KMS-11 (cell line): Measurements from ENCODE around the gene SECISBP2L.

Experiments
- H2AFZ ChIP-seq: fragments of 200-600 bp; sonication (generic); 2 replicates; pipeline ENCODE4 v1.6.1; 2016; ENCODE audit warnings: antibody characterized with exemption, mixed run types, low read depth
- H3K27ac ChIP-seq: fragments of 200-600 bp; sonication (generic); 2 replicates; pipeline ENCODE4 v1.6.1; 2016; ENCODE audit warnings: mild to moderate bottlenecking, mixed run types
- H3K27me3 ChIP-seq: fragments of 200-600 bp; sonication (generic); 2 replicates; pipeline ENCODE4 v1.6.1; 2017; ENCODE audit warnings: mild to moderate bottlenecking, low read depth, mixed run types, moderate library complexity; ENCODE audit not compliant: insufficient read depth
- H3K36me3 ChIP-seq: fragments of 200-600 bp; sonication (generic); 2 replicates; pipeline ENCODE4 v1.6.1; 2017; ENCODE audit warnings: mild to moderate bottlenecking, mixed run types; ENCODE audit not compliant: insufficient read depth
- H3K4me1 ChIP-seq: fragments of 200-600 bp; sonication (generic); 2 replicates; pipeline ENCODE4 v1.6.1; 2016; ENCODE audit warnings: mild to moderate bottlenecking, low read depth, mixed run types; ENCODE audit not compliant: poor library complexity, severe bottlenecking
- H3K4me2 ChIP-seq: fragments of 200-600 bp; sonication (generic); 2 replicates; pipeline ENCODE4 v1.7.0; 2016; ENCODE audit warnings: mild to moderate bottlenecking, mixed run types
- H3K4me3 ChIP-seq: fragments of 200-600 bp; sonication (generic); IDR thresholded peaks from 2 replicates; pipeline ENCODE4 v1.6.1; 2017; ENCODE audit warnings: low read depth, low read length, mixed read lengths; ENCODE audit not compliant: insufficient read depth
- H3K79me2 ChIP-seq: fragments of 200-600 bp; sonication (generic); 2 replicates; pipeline ENCODE4 v1.6.1; 2016; ENCODE audit warnings: low read depth, mixed run types; ENCODE audit not compliant: insufficient read depth
- H3K9ac ChIP-seq: fragments of 200-600 bp; sonication (generic); 2 replicates; pipeline ENCODE4 v1.6.1; 2016; ENCODE audit warnings: mild to moderate bottlenecking, mixed run types
- H4K20me1 ChIP-seq: fragments of 200-600 bp; sonication (generic); 2 replicates; pipeline ENCODE4 v1.6.1; 2016; ENCODE audit warnings: mild to moderate bottlenecking, mixed run types; ENCODE audit not compliant: insufficient read depth
- TF ChIP-seq, protein P1 (sequence below): fragments of 200-600 bp; sonication (generic); conservative IDR thresholded peaks from 2 replicates; pipeline ENCODE4 v1.6.1; 2017; ENCODE audit warnings: low read depth, mild to moderate bottlenecking, antibody characterized with exemption, low read length, moderate library complexity, mixed read lengths

SECISBP2L gene

DNA sequence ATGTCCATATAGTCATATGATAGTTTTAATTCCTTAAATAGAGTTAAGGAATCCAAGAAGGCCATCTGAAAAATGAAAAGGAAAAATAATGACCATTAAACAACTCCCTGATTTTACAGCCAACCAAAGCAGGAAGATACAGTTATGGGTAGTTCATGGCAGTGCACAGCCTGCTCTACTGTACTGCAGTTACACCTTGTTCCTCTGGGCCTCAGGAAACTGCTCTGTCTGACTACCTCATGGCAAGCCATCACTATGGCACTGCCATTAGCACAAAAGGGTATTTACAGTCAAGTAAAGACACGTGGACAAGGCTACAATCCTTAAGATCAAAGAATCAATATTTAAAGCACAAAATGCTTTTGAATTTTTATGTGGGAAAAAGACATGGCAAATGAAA, 19.5 kb downstream of the SECISBP2L start:
- Histone ChIP-seq H3K27ac (no peak overlapping the region; the same call in 1 of the 2 replicates), H3K79me2 (no peaks in the 10 kb centered on the region), H3K9ac (no peak overlapping the region), H3K27me3 (no peaks in the 10 kb centered on the region), H3K4me2 (no peak overlapping the region), H4K20me1 (no peaks in the 10 kb centered on the region), H2AFZ (no peak overlapping the region), H3K4me1 (peaks cover 67% of the 10 kb centered on the region), H3K36me3 (no peaks in the 10 kb centered on the region), H3K4me3 (no peak overlapping the region)
- TF ChIP-seq, protein P1, sequence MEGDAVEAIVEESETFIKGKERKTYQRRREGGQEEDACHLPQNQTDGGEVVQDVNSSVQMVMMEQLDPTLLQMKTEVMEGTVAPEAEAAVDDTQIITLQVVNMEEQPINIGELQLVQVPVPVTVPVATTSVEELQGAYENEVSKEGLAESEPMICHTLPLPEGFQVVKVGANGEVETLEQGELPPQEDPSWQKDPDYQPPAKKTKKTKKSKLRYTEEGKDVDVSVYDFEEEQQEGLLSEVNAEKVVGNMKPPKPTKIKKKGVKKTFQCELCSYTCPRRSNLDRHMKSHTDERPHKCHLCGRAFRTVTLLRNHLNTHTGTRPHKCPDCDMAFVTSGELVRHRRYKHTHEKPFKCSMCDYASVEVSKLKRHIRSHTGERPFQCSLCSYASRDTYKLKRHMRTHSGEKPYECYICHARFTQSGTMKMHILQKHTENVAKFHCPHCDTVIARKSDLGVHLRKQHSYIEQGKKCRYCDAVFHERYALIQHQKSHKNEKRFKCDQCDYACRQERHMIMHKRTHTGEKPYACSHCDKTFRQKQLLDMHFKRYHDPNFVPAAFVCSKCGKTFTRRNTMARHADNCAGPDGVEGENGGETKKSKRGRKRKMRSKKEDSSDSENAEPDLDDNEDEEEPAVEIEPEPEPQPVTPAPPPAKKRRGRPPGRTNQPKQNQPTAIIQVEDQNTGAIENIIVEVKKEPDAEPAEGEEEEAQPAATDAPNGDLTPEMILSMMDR = no peak

DNA sequence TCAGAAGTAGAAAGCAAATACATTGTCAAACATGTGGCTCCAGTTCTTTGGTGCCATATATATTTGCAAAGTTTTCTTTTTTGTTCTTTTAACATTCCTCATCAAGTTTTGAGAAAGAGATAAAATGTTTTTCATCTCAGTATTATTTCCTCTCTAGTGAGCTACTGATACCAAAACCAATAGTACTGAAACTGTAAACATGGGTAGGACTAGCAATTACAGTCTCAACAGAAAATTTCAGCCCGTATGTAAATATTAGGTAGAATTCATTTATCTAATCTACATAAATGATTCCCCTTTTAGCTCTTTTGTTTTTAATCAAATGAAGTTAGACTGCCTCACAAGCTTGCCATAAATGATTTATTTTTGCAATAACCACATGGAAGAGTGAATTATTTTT, 21.4 kb downstream of the SECISBP2L start:
- Histone ChIP-seq H3K27ac (peak overlapping the region; percentile 97), H3K27me3 (no peaks in the 10 kb centered on the region), H3K36me3 (no peaks in the 10 kb centered on the region), H3K4me1 (peaks cover 83% of the 10 kb centered on the region), H3K9ac (peak overlapping the region; percentile 67; the same call in 1 of the 2 replicates), H3K79me2 (no peaks in the 10 kb centered on the region), H2AFZ (no peak overlapping the region), H3K4me2 (peak overlapping the region; percentile 91), H3K4me3 (no peak overlapping the region), H4K20me1 (no peaks in the 10 kb centered on the region)
- TF ChIP-seq, protein P1 = no peak

DNA sequence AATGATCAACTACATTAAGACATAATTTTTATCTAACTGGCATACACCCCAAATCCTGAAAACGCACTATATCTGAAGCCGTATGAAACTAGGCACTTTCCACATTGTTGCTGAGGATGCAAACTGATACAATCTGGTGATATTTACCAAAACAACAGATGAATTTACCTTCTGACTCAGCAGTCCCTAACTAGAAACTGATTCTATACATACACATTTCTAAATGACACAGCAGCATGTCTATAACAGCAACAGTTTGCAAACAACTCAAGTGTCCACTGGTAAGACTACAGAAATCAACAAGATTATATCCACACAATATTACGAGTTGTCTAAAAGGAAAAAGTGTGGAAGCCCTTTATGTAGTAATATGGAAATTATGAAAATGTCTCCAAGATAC, 22.9 kb downstream of the SECISBP2L start:
- H3K4me2 ChIP-seq = peak overlapping the region; percentile 91
- peak overlapping the region; percentile 67 for H3K9ac ChIP-seq
- H4K20me1 ChIP-seq = no peaks in the 10 kb centered on the region
- no peaks in the 10 kb centered on the region for H3K36me3 ChIP-seq
- peaks cover 87% of the 10 kb centered on the region for H3K4me1 ChIP-seq
- peak overlapping the region; percentile 97 for H3K27ac ChIP-seq
- H2AFZ ChIP-seq = no peak overlapping the region
- TF ChIP-seq, protein P1 = no peak
- H3K79me2 ChIP-seq = no peaks in the 10 kb centered on the region
- H3K4me3 ChIP-seq = no peak overlapping the region
- no peaks in the 10 kb centered on the region for H3K27me3 ChIP-seq

DNA sequence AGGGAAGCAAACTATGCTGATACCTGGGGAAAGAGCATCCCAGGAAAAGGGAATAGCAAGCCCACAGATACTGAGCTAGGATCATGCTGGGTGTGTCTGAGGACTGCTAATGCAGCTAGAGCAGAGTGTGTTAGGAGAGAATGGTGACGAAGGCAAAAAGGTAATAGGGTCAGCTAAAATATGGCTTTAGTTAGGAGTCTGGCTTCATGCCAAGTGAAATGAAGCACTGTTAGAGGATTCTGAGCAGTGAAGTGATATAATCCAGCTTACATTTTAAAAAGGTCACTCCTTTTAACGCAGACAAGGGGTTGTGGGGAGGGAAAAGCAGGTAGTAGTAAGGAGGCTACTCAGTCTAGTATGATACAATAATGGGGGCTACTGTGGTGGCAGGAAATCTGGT, 30.4 kb downstream of the SECISBP2L start:
- no peak overlapping the region for H3K9ac ChIP-seq
- no peak overlapping the region for H3K4me3 ChIP-seq
- H3K36me3 ChIP-seq = 0 out of 2 replicates have a peak, but pooled peaks cover 5% of the 10 kb centered on the region
- no peak overlapping the region for H2AFZ ChIP-seq
- TF ChIP-seq, protein P1 = no peak
- H3K27ac ChIP-seq = no peak overlapping the region
- no peaks in the 10 kb centered on the region for H4K20me1 ChIP-seq
- no peaks in the 10 kb centered on the region for H3K79me2 ChIP-seq
- no peak overlapping the region for H3K4me2 ChIP-seq
- H3K4me1 ChIP-seq = peaks cover 15% of the 10 kb centered on the region
- H3K27me3 ChIP-seq = no peaks in the 10 kb centered on the region
